ENCODE data around the gene UBA1. TPM values are rescaled to one million over a fixed set of nuclear protein-coding genes. Genes with fewer than 3 reads are reported as not detected.

Gene UBA1
- total and polyA plus RNA-seq, 2 of the 8 experiments (the other 6 are each of a cell fraction or from before 2014, with no cell fraction given) = 313 to 458 TPM

DNA sequence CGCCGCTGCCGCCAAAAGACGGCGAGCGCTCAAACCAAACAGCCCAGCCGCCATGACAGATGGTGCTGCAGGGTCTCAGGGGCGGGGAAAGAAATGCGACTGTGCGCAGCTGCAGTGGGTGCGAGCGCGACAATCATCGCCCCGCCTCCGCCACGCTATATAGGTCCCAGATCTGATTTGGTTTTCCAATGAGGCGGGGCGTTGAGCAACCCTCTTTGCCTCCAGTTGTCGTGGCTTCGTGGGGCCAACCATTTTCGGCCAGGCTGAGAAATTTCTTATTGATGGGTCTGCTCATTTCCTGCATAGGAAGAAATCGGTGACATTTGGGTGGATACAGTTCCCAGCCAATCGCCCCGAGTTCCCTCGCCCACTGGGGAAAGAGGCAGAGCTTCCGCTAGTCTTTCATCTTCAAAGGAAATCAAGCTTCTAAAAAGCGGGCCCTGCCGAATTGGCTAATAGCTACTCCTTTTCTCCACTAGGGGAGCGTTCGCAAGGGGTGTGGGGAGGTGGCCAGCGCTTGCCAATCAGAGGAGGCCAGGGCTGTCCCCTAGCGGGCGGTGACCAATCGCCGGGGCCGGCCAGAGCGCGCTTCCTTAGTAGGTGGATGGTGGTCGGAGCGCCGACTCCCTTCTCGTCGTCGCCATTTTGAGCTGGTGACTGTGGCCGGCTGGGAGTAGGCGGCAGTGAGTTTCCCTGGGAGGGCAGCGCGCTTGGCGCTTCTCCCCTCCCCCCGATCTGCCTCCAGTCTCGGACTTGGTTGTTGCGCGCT, 48.8 kb upstream of the UBA1 start, which contains the start of the genes NDUFB11 and RBM10:
NDUFB11 (minus strand) TSS at position 77 of the 769 bp plus-strand sequence; CDS start at position 54, 23 bp downstream.
RBM10 (plus strand) TSS at position 596 of the 769 bp plus-strand sequence. CDS start 2,261 bp downstream, outside the sequence.
- Histone ChIP-seq H2BK12ac (ENCODE audit: low read depth, low read length) (peak within 1 kb of the TSS; percentile 29; the same call in 1 of the 2 replicates), H2BK5ac (ENCODE audit: low read depth, low read length) (peak within 1 kb of the TSS; percentile 75; the same call in 1 of the 2 replicates), H3K23ac (ENCODE audit: insufficient read length) (no peak within 1 kb of the TSS), H4K5ac (ENCODE audit: insufficient read length, low read depth, low read length) (peak within 1 kb of the TSS; percentile 98), H3K9me3 (ENCODE audit: insufficient read depth in 2 of 2, low read depth in 1 of 2, low read length in 1 of 2) (no peaks in the 10 kb centered on the region), H3K18ac (ENCODE audit: extremely low read depth, low read length) (peak within 1 kb of the TSS; percentile 78), H2BK15ac (ENCODE audit: low read length) (no peak within 1 kb of the TSS), H2BK120ac (replicated peaks; ENCODE audit: low read depth, low read length) (no peak within 1 kb of the TSS), H4K20me1 (replicated peaks in 1 of 2; ENCODE audit: control insufficient read depth in 1 of 2, insufficient read depth in 2 of 2, low read length in 2 of 2) (peaks cover 11 to 13% of the 10 kb centered on the region in 2 experiments), H3K4me2 (ENCODE audit: insufficient read depth in 1 of 2, low read depth in 2 of 2, low read length in 2 of 2) (peak within 1 kb of the TSS; percentile 78 to 92), H3K79me2 (ENCODE audit: control insufficient read depth in 1 of 2, insufficient read depth in 2 of 2, low read length in 2 of 2) (peaks cover 19 to 57% of the 10 kb centered on the region in 2 experiments), H3K23me2 (ENCODE audit: low read depth, low read length) (peaks cover 9% of the 10 kb centered on the region; the same call in 1 of the 2 replicates), H3K79me1 (ENCODE audit: low read depth, low read length) (peaks cover 2% of the 10 kb centered on the region; the same call in 1 of the 2 replicates), H3K4me1 (replicated peaks in 1 of 4; ENCODE audit: control insufficient read depth in 3 of 4, insufficient read depth in 4 of 4, low read length in 3 of 4) (peaks cover 0 to 6% (median 2%) of the 10 kb centered on the region in 4 experiments; a peak in 4 of 7 replicates), H4K91ac (replicated peaks; ENCODE audit: insufficient read length, low read length) (no peak within 1 kb of the TSS), H3K27ac (ENCODE audit: low read depth, low read length) (peak within 1 kb of the TSS; percentile 83), H2AFZ (ENCODE audit: low read length) (no peak within 1 kb of the TSS), H4K8ac (ENCODE audit: extremely low read depth, insufficient read depth, low read length) (peak within 1 kb of the TSS; percentile 89; the same call in 1 of the 2 replicates), H2BK20ac (ENCODE audit: low read length) (no peak within 1 kb of the TSS), H3K4ac (replicated peaks; ENCODE audit: insufficient read length, low read depth, low read length) (no peak within 1 kb of the TSS), H3K9ac (replicated peaks in 1 of 4; ENCODE audit: extremely low read depth in 1 of 4, low read depth in 3 of 4, low read length in 3 of 4) (peak within 1 kb of the TSS; percentile 87 to 95 (median 90)), H3K14ac (ENCODE audit: insufficient read length) (no peak within 1 kb of the TSS), H3K56ac (replicated peaks; ENCODE audit: insufficient read length, low read depth, low read length) (peak within 1 kb of the TSS; percentile 84), H3K27me3 (replicated peaks in 1 of 4; ENCODE audit: control insufficient read depth in 3 of 4, extremely low read depth in 1 of 4, insufficient read depth in 3 of 4, low read length in 3 of 4) (no peaks in the 10 kb centered on the region), H3K4me3 (ENCODE audit: extremely low read depth in 1 of 4, insufficient read depth in 2 of 4, low read depth in 3 of 4, low read length in 4 of 4) (peak within 1 kb of the TSS; percentile 74 to 97 (median 84)), H3K36me3 (ENCODE audit: control insufficient read depth in 2 of 4, insufficient read depth in 4 of 4, low read length in 3 of 4) (peaks cover 0 to 10% (median 4%) of the 10 kb centered on the region in 4 experiments; a peak in 4 of 8 replicates), H2AK5ac (ENCODE audit: low read depth, low read length) (0 out of 2 replicates have a peak within 1 kb of the TSS, but pooled peaks have one; percentile 39)
- ChIA-PET CTCF (ENCODE audit: partially characterized antibody) (interaction anchor here (0.6 to 1.6 kb wide), 7 partner anchors 8 to 438 kb away, joined by 3 to 4 read pairs (median 4); no protein-coding TSS in a partner anchor), POLR2A (ENCODE audit: partially characterized antibody) (interaction anchor here (0.6 to 3.9 kb wide), 12 partner anchors 9 to 854 kb away, joined by 3 to 28 read pairs (median 4); partner anchors contain the start of gene RGN)
- DNase-seq (ENCODE audit: low read depth in 1 of 2, low spot score in 2 of 2) = peak; percentile 70 to 80
- FAIRE-seq = peak; percentile 62
- 1% methylated on average over 23 of the region's 54 CpGs; no CpG with 5 or more reads in 1 of the 2 experiments for WGBS, 2 experiments (ENCODE audit: extremely low coverage in 1 of 2, insufficient coverage in 1 of 2, insufficient read length in 1 of 2, insufficient replicate concordance in 2 of 2, low coverage in 1 of 2, low lambda C conversion rate in 2 of 2, missing lambda C conversion rate in 1 of 2)
- TF ChIP-seq CREB1 (IDR thresholded peaks at IDR 0.05) (0 out of 2 replicates have a peak, but pooled peaks have one; percentile 5), TBP (IDR thresholded peaks at IDR 0.05; ENCODE audit: low read depth, low read length) (peak; percentile 72; the same call in 1 of the 2 replicates), PHF8 (conservative IDR thresholded peaks at IDR 0.05; ENCODE audit: low read depth, low read length) (peak; percentile 78), BACH1 (IDR thresholded peaks at IDR 0.05; ENCODE audit: low read length) (0 out of 2 replicates have a peak, but pooled peaks have one; percentile 6), TAF1 (IDR thresholded peaks at IDR 0.05; ENCODE audit: low read depth, low read length) (peak; percentile 85), HDAC2 (IDR thresholded peaks at IDR 0.05; ENCODE audit: borderline replicate concordance in 1 of 2, low read depth in 2 of 2, low read length in 2 of 2) (0 out of 4 replicates have a peak, but pooled peaks of 1 of the 2 experiments have one; percentile 38), CHD2 (IDR thresholded peaks at IDR 0.05; ENCODE audit: low read length) (no peak)
- TF ChIP-seq, protein P1, sequence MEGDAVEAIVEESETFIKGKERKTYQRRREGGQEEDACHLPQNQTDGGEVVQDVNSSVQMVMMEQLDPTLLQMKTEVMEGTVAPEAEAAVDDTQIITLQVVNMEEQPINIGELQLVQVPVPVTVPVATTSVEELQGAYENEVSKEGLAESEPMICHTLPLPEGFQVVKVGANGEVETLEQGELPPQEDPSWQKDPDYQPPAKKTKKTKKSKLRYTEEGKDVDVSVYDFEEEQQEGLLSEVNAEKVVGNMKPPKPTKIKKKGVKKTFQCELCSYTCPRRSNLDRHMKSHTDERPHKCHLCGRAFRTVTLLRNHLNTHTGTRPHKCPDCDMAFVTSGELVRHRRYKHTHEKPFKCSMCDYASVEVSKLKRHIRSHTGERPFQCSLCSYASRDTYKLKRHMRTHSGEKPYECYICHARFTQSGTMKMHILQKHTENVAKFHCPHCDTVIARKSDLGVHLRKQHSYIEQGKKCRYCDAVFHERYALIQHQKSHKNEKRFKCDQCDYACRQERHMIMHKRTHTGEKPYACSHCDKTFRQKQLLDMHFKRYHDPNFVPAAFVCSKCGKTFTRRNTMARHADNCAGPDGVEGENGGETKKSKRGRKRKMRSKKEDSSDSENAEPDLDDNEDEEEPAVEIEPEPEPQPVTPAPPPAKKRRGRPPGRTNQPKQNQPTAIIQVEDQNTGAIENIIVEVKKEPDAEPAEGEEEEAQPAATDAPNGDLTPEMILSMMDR (IDR thresholded peaks at IDR 0.05; ENCODE audit: control extremely low read depth in 1 of 3, insufficient read depth in 1 of 3, low read depth in 1 of 3, low read length in 3 of 3) = peak; percentile 30 to 66 (median 39)

Measured in H1 (cell line).